ENCODE measurements around the gene NECAB2.

DNA sequence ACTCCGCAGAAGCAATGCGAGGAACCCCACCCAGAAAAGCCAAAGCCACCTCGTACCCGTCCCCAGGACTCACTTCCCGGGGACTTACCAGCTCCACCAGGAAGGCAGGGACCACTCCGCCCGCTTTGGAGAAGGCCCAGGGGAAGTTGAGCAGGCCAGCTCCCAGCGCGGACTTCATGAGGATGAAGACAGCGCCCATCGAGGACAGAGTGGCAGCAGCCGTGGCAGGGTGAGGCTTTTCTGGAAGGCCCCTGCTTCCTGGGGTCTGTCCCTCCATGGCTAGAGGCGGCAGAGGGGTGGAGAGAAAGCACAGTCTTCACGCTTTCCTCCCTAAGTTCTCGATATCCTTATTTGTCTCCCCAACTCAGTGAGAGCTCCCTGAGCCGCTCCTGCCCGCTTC is 73.8 kb downstream of the NECAB2 start:
- TF ChIP-seq, protein P1, sequence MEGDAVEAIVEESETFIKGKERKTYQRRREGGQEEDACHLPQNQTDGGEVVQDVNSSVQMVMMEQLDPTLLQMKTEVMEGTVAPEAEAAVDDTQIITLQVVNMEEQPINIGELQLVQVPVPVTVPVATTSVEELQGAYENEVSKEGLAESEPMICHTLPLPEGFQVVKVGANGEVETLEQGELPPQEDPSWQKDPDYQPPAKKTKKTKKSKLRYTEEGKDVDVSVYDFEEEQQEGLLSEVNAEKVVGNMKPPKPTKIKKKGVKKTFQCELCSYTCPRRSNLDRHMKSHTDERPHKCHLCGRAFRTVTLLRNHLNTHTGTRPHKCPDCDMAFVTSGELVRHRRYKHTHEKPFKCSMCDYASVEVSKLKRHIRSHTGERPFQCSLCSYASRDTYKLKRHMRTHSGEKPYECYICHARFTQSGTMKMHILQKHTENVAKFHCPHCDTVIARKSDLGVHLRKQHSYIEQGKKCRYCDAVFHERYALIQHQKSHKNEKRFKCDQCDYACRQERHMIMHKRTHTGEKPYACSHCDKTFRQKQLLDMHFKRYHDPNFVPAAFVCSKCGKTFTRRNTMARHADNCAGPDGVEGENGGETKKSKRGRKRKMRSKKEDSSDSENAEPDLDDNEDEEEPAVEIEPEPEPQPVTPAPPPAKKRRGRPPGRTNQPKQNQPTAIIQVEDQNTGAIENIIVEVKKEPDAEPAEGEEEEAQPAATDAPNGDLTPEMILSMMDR (IDR thresholded peaks at IDR 0.05), result no peak
- no peak for TF ChIP-seq POLR2A (IDR thresholded peaks at IDR 0.05)
- TF ChIP-seq POLR2AphosphoS5 (IDR thresholded peaks at IDR 0.05), result no peak

Measured in gastroesophageal sphincter (tissue), 3 donors.